Natural killer cell (primary cell): Measurements from ENCODE around the gene MFSD11. TPM values are rescaled to one million over a fixed set of nuclear protein-coding genes. Genes with fewer than 3 reads are reported as not detected.
"Not testable (repeated sequence)": the region's sequence is repeated elsewhere in the genome, so short reads cannot be mapped to it uniquely, and the experiment has no call there.

ENCODE experiments used
- ATAC-seq, 3 donors: fragments of 150-1000 bp in 2 of 3; fragments of 200-7000 bp in 1 of 3; cut with Tn5 transposase; 1 replicate in 1 of 3; 2 replicates in 2 of 3; pipeline ENCODE4 v1.10.0; 2021; ENCODE audit warnings: mild to moderate bottlenecking in 2 of 3, moderate library complexity in 2 of 3
- DNase-seq, 2 donors: peaks; one replicate each; pipeline versions ENCODE4 v3.0.0 to v3.0.0-alpha.2; 2013 to 2021; ENCODE audit warnings: mixed read lengths in 1 of 2
- H3K27ac ChIP-seq: one replicate; pipeline ENCODE4 v1.5.1; 2013; ENCODE audit warnings: mild to moderate bottlenecking, low read length
- H3K27me3 ChIP-seq: one replicate; pipeline ENCODE4 v1.6.1; 2013; ENCODE audit warnings: low read length; ENCODE audit not compliant: control insufficient read depth, insufficient read depth
- H3K36me3 ChIP-seq: one replicate; pipeline ENCODE4 v1.6.1; 2013; ENCODE audit warnings: low read length; ENCODE audit not compliant: control insufficient read depth, insufficient read depth
- H3K4me1 ChIP-seq: one replicate; pipeline ENCODE4 v1.6.1; 2013; ENCODE audit warnings: low read length; ENCODE audit not compliant: control insufficient read depth, insufficient read depth
- H3K4me3 ChIP-seq: one replicate; pipeline ENCODE4 v1.5.1; 2013; ENCODE audit warnings: low read length
- H3K9me3 ChIP-seq: one replicate; pipeline ENCODE4 v1.6.1; 2013; ENCODE audit warnings: low read length; ENCODE audit not compliant: control insufficient read depth, insufficient read depth
- H3K27ac Mint-ChIP-seq, 2 donors: one replicate each; pipeline ENCODE4 v1.8.0; 2022; ENCODE audit warnings: mild to moderate bottlenecking in 2 of 2, mixed read lengths in 2 of 2, moderate library complexity in 1 of 2
- H3K27me3 Mint-ChIP-seq, 2 donors: one replicate each; pipeline ENCODE4 v1.8.0; 2022; ENCODE audit warnings: low read depth in 2 of 2, mixed read lengths in 2 of 2
- H3K36me3 Mint-ChIP-seq: one replicate; pipeline ENCODE4 v1.8.0; 2022; ENCODE audit warnings: mixed read lengths
- H3K4me1 Mint-ChIP-seq, 2 donors: one replicate each; pipeline ENCODE4 v1.8.0; 2022; ENCODE audit warnings: mixed read lengths in 2 of 2
- H3K4me3 Mint-ChIP-seq: one replicate; pipeline ENCODE4 v1.8.0; 2022; ENCODE audit warnings: mild to moderate bottlenecking, moderate library complexity, mixed read lengths
- H3K9me3 Mint-ChIP-seq, 2 donors: one replicate each; pipeline ENCODE4 v1.8.0; 2022; ENCODE audit warnings: mixed read lengths in 2 of 2
- WGBS: methylation state at CpG from one replicate; pipeline ENCODE4 v1.1.7; 2013; ENCODE audit warnings: missing lambda C conversion rate; ENCODE audit not compliant: insufficient coverage; 5-methylcytosine and 5-hydroxymethylcytosine counted together
- intact Hi-C: fragments of 100-400 bp; cut with micrococcal nuclease; formaldehyde crosslinking; loops from one replicate; pipeline ENCODE4 v1.14.2; 2022
- total RNA-seq, 4 donors: library from RNA; stranded (reverse); fragments of 120-200 nt in 1 of 4; gene quantifications; one replicate each; pipeline versions ENCODE4 v1.2.3 to v1.2.4, GENCODE V29; 2013 to 2022
- TF ChIP-seq, protein P1 (sequence below): fragments of 200-600 bp; IDR thresholded peaks from one replicate; pipeline ENCODE4 v1.8.0; 2022; ENCODE audit warnings: antibody characterized with exemption

The MFSD11 gene
- total RNA-seq, 3 donors from 2014 or later (not counting 1 experiment from before 2014, with no cell fraction given) = 32.7 to 44.0 (median 33.9) TPM

DNA sequence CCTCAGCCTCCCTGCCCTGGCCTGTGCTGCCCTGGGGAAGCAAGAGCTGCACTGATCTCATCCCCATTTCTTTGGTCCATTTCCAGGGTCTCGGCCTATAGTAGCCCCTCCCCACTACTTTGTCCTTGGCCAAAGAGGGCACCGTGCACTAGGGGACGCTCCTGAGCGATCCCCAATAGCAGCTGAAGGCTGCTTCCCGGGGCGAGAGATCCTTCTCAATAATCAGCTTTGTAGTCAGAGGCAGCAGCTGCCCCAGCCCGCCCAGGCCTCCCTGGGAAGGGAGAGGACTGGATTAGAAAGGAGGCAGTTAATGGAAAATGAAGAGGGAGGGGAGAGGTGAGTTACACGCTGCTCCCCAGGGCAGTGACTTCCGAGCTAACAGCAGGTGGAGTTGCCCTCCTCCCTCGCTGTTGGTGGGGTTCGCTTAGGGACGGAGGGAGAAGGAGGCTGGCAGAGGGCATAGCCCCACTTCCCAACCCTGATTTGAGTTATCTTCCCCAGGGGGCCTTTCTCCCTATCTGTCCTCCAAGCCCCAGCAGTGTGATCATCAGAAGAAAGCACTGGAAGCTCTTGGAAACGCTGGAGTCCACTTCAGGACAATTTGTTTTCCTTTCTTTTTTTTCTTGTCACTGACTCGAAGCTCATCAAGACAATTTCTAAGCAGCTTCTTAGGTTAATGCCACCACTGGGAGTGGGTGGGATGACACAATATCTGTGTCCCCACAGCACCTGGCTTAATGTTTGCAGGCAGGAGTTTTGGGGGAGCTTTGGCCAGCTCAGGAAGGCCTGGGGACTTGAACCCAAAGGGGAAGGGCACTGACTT is 29.7 kb upstream of the MFSD11 start:
- Mint-ChIP-seq H3K36me3 (no peaks in the 10 kb centered on the region), H3K27ac (peak overlapping the region; percentile 41 to 63), H3K9me3 (no peaks in the 10 kb centered on the region), H3K4me1 (peaks cover 0 to 38% of the 10 kb centered on the region in 2 donors), H3K4me3 (peak overlapping the region; percentile 78), H3K27me3 (no peaks in the 10 kb centered on the region)
- Histone ChIP-seq H3K4me1 (peaks cover 23% of the 10 kb centered on the region), H3K9me3 (no peaks in the 10 kb centered on the region), H3K27me3 (no peaks in the 10 kb centered on the region), H3K27ac (no peak overlapping the region), H3K4me3 (no peak overlapping the region), H3K36me3 (peaks cover 2% of the 10 kb centered on the region)
- DNase-seq = no peak
- TF ChIP-seq, protein P1, sequence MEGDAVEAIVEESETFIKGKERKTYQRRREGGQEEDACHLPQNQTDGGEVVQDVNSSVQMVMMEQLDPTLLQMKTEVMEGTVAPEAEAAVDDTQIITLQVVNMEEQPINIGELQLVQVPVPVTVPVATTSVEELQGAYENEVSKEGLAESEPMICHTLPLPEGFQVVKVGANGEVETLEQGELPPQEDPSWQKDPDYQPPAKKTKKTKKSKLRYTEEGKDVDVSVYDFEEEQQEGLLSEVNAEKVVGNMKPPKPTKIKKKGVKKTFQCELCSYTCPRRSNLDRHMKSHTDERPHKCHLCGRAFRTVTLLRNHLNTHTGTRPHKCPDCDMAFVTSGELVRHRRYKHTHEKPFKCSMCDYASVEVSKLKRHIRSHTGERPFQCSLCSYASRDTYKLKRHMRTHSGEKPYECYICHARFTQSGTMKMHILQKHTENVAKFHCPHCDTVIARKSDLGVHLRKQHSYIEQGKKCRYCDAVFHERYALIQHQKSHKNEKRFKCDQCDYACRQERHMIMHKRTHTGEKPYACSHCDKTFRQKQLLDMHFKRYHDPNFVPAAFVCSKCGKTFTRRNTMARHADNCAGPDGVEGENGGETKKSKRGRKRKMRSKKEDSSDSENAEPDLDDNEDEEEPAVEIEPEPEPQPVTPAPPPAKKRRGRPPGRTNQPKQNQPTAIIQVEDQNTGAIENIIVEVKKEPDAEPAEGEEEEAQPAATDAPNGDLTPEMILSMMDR = no peak
- intact Hi-C loops = no loop called here
- ATAC-seq = no peak
- 95% methylated on average over 14 of the region's 14 CpGs for WGBS

- no peaks in the 10 kb centered on the region for H3K27me3 Mint-ChIP-seq
- Histone ChIP-seq H3K36me3 (peaks cover 9% of the 10 kb centered on the region), H3K4me3 (no peak overlapping the region), H3K4me1 (peaks cover 23% of the 10 kb centered on the region), H3K27ac (no peak overlapping the region), H3K27me3 (no peaks in the 10 kb centered on the region), H3K9me3 (no peaks in the 10 kb centered on the region)
- peak overlapping the region; percentile 78 for H3K4me3 Mint-ChIP-seq
- 97% methylated on average over 29 of the region's 29 CpGs for WGBS
- peaks cover 0 to 48% of the 10 kb centered on the region in 2 donors for H3K4me1 Mint-ChIP-seq
- intact Hi-C loops = no loop called here
- H3K9me3 Mint-ChIP-seq = no peaks in the 10 kb centered on the region
- ATAC-seq = no peak
- TF ChIP-seq, protein P1 = no peak
- peak overlapping the region; percentile 41 to 52 for H3K27ac Mint-ChIP-seq
- no peaks in the 10 kb centered on the region for H3K36me3 Mint-ChIP-seq
- DNase-seq = no peak
Observed at GRCh38 chr17:76709077-76709950, 28.6 kb upstream of the MFSD11 start.

GRCh38 chr17:76709951-76710862 is 27.7 kb upstream of the MFSD11 start:
- 13% methylated on average over 42 of the region's 79 CpGs for WGBS
- H3K9me3 Mint-ChIP-seq, H3K9me3 ChIP-seq, intact Hi-C loops, H3K36me3 ChIP-seq, H3K27ac ChIP-seq, H3K27me3 ChIP-seq, H3K36me3 Mint-ChIP-seq, H3K27me3 Mint-ChIP-seq: not testable (repeated sequence)
- ATAC-seq (peak; percentile 11 to 22 (median 13)), DNase-seq (peak; percentile 36 to 49)
- peaks cover 32% of the 10 kb centered on the region for H3K4me1 ChIP-seq
- peak overlapping the region; percentile 78 for H3K4me3 Mint-ChIP-seq
- H3K4me1 Mint-ChIP-seq = peaks cover 6 to 57% of the 10 kb centered on the region in 2 donors
- peak overlapping the region; percentile 34 for H3K4me3 ChIP-seq
- peak overlapping the region; percentile 41 to 52 for H3K27ac Mint-ChIP-seq
